CD4-positive, alpha-beta T cell treated with Interferon gamma for 1 hour (primary cell): ENCODE results near the gene LINGO3.
"Not testable (repeated sequence)": the region's sequence is repeated elsewhere in the genome, so short reads cannot be mapped to it uniquely, and the experiment has no call there.

Experiments used
- DNase-seq: peaks from one replicate; pipeline ENCODE4 v3.0.0-alpha.2; 2020

The LINGO3 gene

DNA sequence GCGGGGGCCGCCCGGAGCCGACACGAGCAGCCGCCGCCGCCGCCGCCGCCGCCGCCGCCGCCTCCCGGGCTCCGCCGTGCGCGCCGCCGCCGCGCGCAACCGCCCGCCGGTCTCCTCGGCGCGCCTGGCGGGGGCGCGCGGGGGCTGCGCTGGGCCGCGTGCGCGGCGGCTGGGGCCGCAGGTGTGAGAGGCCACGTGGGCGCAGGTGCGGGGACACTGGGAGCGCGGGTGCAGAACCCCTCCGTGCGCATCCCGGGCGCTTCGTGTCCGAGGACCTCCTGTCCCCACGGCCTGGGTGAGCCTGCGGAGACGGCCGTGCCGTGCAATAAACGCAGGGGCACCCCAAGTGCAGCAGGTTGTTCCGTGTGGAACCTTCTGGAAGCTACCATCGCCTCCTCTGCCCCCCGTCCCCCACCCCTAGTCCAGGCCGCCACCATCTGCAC, at the start of gene LINGO3:
Gene LINGO3, minus strand, starts transcription at position 41 of the 443 bp plus-strand sequence. CDS start 16,378 bp downstream, outside the sequence.
- no peak for DNase-seq

DNA sequence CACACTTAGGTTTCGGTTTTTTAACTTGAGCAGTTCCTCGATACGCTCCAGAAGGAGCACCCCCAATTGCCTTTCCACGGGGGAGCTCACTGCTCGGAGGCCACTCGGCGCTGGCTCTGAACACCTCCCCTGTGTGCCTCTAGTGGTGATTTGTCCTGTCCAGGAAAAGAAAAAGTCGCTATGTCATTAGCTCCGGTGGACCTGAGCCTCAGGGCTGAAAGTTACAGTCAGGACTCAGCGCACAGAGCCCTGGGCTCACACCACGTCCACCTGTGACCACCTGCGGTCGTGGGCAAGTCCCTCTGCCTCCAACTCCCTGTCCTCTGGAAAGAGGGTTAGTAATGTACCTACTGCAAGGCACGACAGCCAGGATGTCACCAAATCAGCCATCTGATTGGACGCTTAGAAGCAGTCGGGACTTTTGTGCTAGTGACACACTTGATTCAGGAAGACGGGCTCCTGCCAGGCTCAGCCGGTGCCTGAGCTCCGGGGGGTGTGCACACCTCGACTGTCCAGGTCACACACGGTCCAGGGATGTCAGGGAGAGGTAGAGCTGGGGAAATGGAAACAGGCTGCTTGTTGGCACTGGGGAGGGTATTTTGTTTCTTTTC, 48.2 kb upstream of the LINGO3 start:
- DNase-seq = no peak

- DNase-seq = no peak
Observed at GRCh38 chr19:2355168-2356035, 47.4 kb upstream of the LINGO3 start.

DNA sequence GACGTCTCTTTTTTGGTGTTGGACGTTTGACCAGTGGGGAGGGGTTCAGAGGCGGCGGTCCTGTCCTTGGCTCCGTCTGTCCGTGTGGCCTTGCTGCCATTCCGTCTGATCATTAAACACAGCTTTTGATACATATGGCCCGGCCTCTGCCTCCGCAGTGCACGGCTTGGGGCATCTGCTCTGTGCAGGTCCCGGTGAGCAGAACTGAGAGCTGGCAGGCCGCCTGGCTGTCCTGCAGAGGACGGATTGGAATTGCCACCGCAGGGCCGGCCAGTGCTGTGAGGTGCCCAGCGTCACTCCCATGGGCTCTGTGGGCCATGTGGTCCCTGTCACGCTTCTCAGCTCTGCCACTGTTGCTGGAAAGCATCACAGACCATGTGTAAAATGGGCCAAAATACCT, 46.7 kb upstream of the LINGO3 start:
- DNase-seq = no peak

DNA sequence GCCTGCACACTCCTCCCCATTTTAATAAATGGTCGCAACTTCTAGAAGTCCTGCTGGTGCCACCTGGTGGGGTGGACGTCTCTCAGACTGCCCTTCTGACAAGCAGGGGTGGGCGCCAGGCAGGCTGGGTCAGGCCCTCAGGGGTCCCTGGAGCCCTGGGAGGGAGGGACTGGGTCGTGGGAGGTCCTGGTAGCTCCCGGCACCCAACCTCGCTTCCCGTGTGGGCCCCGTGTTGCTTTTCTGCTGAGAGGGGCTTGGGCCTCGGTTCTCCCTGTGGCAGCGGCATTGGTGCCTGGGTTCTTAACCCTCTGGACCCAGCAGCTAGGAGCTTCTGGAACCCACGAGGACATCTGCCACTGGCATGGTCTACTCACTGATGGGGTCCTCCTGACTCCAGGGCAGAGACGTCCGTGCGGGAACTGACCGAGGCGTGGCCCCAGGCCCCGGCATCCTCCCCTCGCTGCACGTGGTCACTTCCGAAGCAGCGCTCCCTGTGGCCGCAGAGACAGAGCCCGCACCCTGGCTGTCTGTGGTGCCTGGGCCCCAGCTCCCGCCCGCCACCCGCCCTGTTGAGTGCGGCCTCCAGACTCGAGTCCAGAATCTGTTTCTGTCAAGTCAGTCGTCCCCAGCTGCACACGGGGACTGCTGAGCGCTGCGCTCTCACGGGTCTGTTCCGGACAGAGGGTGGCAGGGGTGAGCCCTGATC, 46.1 kb upstream of the LINGO3 start:
- DNase-seq = no peak

DNA sequence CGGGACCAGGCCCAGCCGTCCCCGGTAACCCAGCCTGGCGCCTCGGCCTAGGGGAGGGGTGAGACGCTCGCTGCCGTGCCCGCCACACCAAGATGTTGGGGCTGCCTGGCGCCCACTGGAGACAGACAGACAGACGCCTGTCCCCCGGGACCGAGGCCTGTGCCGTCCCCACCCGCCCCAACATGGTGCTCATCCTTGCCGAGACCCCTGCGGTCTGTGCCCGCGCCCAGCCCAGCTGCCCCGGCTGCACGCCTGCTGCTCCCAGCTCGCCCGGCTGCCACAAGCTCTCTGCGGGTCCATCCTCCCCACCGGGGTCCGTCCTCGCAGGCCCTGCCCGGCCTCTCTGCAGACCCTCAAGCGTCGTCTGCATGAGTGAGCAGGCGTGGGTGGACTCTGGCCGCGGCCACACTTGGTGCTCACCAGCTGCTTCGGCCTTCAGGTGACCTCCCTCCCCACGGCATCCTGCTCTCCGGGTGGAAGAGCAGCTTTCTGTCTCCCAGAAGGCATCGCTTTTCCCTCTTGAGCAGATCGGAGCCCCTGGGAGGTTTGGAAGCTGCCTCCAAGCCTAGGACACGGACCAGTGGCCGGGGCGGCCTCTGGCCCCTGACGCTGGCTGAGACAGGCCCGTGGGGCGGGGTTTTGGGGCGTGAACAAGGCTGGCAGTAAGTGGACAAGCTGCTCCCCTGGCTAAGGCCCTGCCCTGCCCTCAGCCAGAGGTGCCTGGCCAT, 45.4 kb upstream of the LINGO3 start:
- no peak for DNase-seq

GRCh38 chr19:2352121-2352520, 44.2 kb upstream of the LINGO3 start:
- DNase-seq = no peak

DNA sequence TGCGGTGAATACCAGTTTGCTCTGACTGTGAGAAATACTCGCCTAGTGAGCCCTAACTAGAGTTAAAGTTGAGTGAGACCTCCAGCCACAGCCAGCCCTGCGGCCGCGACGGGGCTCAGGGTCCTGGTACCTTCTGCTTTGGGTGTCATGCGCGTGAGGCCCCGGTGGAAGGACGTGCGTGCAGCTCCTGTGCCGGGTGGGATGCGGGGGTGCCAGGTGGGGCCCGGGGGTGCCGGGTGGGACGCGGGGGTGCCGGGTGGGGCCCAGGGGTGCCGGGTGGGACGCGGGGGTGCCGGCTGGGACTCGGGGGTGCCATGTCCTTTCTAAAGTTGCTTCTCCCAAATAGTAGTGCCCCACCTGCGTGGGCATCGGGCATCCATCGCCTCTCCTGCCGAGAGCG, 43.6 kb upstream of the LINGO3 start:
- no peak for DNase-seq

GRCh38 chr19:2350656-2351055, 42.7 kb upstream of the LINGO3 start:
- DNase-seq = no peak

DNA sequence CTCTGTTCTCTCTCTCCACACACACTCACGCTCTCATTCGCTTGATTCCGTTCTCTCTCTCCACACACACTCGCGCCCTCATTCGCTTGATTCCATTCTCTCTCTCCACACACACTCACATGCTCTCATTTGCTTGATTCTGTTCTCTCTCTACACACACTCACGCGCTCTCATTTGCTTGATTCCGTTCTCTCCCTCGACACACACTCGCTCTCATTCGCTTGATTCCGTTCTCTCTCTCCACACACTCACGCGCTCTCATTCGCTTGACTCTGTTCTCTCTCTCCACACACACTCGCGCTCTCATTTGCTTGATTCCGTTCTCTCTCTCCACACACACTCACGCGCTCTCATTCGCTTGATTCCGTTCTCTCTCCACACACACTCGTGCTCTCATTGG, 41.9 kb upstream of the LINGO3 start:
- DNase-seq = not testable (repeated sequence)

- no peak for DNase-seq
Observed at GRCh38 chr19:2345794-2346663, 38.1 kb upstream of the LINGO3 start.

GRCh38 chr19:2345076-2345475, 37.1 kb upstream of the LINGO3 start:
- no peak for DNase-seq

DNA sequence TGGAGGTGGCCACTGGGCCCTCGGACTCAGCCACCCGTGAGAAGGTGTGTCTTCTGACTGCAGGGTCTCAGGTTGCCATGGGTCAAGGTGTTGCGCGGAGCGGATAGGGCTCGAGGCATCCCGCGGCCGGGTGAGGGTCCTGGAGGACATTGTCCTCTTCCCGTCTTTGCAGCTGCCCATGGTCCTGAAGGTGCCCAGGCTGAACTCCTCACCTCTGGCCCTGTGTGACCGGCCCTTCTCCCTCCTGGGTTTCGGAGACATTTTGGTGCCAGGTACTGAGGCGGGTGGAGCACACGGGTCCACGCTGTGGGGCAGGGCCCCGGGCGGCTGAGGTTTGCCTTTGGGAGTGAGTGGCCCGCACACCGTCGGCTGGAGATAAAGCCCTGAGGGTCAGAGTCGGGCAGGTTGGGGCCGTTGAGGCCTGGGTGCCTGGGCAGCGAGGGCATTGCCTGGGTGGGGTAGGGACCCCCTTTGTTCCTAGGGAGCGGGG, 36.5 kb upstream of the LINGO3 start:
- no peak for DNase-seq

DNA sequence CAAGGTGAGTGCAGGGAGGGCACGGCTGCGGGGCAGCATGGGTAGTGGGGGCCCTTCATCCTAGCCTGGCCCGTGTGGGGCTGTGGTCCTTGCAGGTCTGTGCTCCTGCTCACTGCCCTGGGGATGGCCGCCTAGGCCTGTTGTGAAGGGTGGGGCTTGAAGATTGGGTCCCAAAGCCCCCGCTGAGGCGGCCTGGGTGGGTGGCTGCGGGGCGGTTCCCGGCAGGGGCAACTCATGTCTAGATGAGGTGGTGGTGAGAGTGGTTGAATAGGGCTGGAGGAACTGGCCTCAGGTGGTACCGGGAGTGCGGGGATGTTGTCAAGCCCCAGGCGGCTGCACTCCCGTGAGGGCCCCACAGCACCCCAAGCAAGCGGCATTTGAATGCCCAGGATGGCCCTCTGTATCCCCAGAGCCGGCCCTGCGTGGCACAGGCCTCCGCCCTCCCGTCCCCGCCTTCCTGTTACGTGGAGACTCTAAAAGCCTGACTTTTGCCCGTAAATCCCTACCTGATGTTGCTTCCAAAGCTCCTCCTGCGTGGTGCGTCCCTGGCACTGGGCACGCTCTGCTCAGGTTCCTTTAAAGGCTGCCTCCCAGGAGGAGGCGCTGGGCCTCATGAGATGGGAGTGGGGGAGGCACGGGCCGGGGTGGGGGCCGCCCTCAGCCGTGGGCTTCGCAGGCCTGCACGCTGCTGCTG, 35.5 kb upstream of the LINGO3 start:
- no peak for DNase-seq

DNA sequence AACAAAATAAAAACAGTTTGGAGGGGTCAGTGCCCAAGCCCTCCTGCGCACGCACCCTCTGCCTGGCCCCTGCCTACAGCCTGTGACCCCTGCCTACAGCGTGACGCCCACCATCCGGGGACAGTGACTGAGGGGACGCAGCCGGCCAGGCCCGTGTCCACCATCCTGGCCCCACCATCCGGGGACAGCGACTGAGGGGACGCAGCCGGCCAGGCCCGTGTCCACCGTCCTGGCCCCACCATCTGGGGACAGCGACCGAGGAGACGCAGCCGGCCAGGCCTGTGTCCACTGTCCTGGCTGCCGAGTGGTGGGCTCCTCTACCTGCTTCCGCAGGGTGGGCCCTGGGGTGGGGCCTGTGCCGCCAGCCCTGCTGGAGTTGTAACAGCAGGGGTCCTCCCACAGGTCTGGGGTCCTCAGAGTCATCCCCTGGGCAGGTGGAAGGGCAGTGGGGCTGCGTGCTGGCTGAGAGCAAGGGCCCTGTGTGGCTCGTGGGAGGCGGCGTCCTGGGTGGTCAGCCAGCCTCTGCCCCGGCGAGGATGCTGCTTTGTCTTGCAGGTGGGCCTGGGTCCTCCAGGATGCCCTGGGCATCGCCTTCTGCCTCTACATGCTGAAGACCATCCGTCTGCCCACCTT, 34.8 kb upstream of the LINGO3 start:
- no peak for DNase-seq

- DNase-seq = no peak
Observed at GRCh38 chr19:2341982-2342381, 34.0 kb upstream of the LINGO3 start.

DNA sequence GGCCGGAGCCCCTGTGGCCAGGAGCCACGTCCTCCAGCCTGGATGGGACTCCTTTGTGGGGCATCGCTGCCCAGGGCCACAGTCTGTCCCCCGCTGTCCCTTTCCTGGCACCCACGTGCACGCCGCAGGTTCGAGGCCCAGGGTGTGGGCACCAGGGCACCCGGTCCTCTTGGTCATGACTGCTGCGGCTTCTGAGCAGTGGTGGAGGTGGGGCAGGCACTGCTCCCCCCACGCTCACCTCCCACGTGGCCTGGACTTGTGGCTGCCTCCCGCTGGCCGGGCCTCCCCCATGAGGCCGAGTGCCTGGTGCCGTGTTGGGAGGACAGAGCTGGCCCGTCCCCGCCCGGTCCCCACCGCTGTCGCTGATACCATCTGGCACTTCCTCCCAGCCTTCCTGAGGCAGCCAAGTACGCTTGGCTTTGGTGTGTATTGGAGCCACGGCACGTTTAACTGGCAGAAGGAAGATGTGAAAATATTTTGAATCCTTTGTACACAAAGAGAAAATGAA, 33.3 kb upstream of the LINGO3 start:
- no peak for DNase-seq

GRCh38 chr19:2340496-2341243, 32.7 kb upstream of the LINGO3 start:
- DNase-seq = no peak

DNA sequence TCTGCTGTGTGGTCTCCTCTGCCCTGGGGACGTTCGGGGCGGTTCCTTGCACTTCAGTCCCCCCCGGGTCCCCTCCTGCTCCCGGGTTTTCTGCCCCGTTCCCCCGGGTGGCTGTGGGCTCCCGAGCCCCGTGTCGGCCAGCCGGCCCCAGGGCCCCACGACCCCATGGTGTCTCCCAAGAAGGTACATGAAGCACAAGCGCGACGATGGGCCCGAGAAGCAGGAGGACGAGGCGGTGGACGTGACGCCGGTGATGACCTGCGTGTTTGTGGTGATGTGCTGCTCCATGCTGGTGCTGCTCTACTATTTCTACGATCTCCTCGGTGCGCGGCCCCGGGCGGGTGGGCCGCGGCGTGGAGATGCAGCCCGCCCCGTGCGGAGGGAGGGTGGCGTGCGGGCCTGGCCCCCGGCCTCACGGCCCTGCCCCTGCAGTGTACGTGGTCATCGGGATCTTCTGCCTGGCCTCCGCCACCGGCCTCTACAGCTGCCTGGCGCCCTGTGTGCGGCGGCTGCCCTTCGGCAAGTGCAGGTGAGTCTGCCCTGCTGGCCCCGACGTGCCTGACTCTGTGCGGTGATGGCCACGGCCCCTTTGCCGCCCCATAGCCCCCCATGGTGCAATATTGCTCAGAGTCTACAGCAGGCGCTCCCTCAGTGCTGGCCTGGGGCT, 31.8 kb upstream of the LINGO3 start:
- no peak for DNase-seq
